ENCODE data around the gene CD9. TPM values are rescaled to one million over a fixed set of nuclear protein-coding genes. Genes with fewer than 3 reads are reported as not detected.
A peak's percentile ranks its signal among the peaks of the same experiment; 100 is the strongest.

The CD9 gene
- polyA plus RNA-seq, 3 donors: 45.8 to 68.9 (median 58.4) TPM

DNA sequence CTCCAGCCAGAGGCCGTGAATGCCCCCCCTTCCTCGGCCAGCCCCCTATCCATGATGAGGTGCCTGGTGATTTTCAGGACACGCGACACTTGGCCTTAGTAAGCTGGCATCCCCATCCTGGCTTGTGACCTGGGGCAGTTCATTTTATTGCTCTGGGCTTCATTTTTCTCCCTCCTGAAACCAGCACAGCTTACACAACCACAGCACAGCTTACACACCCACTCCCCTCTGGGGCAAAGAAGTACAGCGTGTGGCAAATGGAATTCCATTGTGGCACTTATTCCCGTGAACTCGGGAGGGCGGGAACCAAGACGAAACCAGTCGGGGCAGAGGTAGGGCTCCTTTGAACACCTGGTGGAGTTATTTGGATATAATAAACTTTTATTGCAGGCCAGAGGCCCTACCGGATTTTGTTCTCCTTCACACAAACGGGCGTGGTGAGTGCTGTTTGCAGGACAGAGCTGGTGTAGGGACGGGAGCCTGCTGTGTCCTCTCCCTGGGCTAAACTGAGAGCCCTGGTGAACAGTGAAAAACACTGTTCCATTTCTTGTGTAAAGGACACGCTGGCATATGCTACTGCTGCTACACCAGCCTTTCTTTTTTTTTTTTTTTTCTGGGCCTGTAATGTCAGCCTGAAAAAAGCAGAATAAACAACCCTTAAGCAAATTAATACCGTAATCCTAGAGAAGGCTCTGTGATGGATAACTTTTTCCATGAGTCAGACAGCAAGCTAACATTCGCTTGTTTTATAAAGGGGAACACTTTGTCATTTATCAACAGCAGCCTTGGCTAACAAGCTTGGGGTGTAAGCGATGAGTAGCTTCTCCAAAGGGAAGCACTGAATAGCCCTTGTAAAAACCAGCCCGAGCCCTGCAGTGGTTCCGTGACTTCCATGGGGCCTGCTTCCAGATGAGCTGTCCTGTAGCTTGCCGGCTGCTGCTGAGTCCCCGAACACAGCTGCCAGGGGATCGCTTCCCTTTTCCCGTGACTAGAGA is 29.3 kb downstream of the CD9 start:
- 51 to 67% (median 57%) methylated on average over 24 of the region's 24 CpGs for WGBS, 3 donors
- H3K27ac ChIP-seq (ENCODE audit: low read depth, low read length): peak overlapping the region; percentile 51

- WGBS, 3 donors: 49 to 68% (median 56%) methylated on average over 16 of the region's 16 CpGs
Measured at GRCh38 chr12:6230321-6231110, 30.3 kb downstream of the CD9 start.

DNA sequence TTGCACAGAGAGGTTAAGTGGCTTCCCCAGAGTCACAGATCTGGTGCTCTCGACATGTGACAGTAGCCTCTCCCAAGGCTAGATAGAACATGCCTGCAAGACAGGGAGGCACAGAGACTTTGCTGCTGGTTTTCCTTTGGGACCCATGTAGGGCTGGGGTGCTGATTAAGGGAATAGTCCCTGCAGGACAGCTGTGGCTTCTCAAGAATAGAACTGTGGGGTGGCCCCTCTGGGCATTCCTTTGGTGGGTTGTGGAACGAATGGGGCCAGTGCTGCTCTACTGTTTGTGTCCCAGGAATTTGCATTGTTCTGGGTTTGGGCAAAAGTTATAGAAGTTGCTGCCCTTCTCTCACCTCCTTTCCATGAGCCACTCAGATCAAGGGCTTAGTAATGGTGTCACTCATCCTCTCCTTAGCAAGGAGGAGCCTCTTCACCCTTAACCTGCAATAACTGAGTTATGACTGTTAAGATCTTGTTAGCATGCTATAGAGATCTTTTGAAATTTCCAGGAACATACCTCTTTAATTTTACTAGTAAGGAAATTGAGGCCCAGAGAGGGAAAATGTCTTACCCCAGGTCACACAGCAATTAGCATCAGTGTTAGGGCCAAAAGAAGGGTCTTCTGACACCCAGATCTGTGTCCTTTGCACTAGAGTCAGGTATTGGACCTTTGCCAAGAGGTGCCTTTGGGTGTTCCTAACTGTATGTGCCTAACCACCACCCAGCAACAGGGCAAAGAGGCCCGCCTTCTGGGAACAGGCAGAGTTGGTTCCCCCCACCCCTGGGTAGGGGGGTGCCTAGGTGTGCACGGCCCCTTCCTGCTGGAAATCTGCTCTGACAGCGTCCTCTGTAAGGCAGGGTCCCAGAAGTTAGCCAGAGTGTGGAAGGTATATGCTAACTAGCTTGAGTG is 31.4 kb downstream of the CD9 start:
- 80 to 89% (median 83%) methylated on average over 5 of the region's 5 CpGs for WGBS, 3 donors
- no peak overlapping the region for H3K27ac ChIP-seq (ENCODE audit: low read depth, low read length)

More at GRCh38 chr12:6230321-6231110, 30.3 kb downstream of the CD9 start:
- peak overlapping the region; percentile 44 for H3K27ac ChIP-seq (ENCODE audit: low read depth, low read length)

DNA sequence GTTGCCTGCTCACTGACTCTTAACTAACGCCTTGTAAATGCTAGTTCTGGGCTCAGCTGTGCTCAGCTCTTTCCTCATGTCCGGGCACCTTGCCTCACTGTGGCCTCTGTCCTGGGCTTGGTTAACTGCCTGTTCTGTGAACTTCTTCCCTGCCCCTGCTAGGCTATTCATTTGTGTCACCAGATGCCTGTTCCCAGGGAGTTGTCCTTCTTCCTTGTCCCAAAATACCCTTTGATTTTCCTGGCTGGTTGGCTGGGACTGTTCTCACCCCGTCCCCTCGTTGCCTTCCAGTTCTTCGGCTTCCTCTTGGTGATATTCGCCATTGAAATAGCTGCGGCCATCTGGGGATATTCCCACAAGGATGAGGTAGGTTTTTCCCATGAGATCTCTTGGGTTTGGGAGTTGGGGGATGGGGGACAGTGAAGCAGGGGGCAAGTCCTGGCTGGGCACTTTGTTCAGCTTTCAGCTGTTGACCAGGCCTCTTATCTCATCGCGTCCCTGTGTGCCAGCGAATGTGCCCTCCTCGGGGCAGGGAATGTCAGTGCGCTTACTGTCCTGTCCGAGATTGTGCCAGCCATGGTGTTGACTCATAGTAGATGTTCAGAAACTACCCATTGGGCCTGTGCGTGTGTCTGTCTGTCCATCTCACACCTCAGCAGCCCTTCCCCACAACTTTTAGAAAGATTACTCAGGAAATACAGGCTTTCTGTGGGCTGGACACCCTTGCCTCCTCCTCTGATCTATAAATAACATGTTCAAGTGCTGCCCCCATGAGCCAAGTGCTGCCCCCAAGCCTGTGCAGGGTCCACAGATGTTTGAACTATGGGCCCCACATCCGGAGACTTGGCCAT is 33.1 kb downstream of the CD9 start:
- 64 to 77% (median 74%) methylated on average over 15 of the region's 15 CpGs for WGBS, 3 donors
- no peak overlapping the region for H3K27ac ChIP-seq (ENCODE audit: low read depth, low read length)

DNA sequence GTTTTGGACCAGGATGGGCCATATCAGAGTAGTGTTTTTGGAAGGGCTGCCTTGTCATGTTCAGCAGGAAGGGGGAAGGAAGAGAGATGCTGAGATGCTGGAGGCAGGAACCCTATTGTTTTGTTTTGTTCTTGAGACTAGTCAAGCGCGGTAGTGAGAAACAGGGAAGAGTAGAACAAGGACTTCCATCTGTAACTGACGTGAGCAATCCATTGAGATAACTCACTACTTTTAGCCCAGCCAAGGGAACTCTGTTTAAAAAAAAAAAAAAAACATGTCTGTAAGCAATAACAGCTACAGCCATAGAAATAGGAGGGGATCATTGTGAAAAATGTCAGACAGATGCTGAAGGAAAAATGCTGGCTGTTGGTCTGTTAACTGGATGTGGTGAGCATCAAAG is 34.0 kb downstream of the CD9 start:
- H3K27ac ChIP-seq (ENCODE audit: low read depth, low read length): no peak overlapping the region
- 54 to 80% (median 60%) methylated on average over 3 of the region's 3 CpGs for WGBS, 3 donors

DNA sequence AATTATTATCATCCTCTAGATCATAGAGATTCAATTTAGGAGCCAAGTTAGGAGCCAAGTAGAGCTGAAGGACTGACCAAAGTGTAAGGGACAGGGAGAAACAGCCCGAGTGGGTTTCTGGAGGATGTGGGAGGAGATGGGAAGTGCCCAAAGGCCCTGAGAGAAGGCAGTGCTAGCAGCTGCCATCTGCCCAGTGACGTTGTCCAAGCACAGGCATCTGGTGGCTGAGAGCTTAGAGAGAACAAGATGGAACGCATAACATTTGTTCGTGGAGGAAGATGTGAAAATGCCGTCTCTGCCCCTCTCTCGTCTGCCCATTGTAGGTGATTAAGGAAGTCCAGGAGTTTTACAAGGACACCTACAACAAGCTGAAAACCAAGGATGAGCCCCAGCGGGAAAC is 34.7 kb downstream of the CD9 start:
- 84 to 86% (median 84%) methylated on average over 7 of the region's 7 CpGs for WGBS, 3 donors
- H3K27ac ChIP-seq (ENCODE audit: low read depth, low read length): no peak overlapping the region

GRCh38 chr12:6235499-6235898 is 35.3 kb downstream of the CD9 start:
- H3K27ac ChIP-seq (ENCODE audit: low read depth, low read length): no peak overlapping the region
- WGBS, 3 donors: 28 to 80% (median 67%) methylated on average over 9 of the region's 9 CpGs

GRCh38 chr12:6235906-6236640 is 35.9 kb downstream of the CD9 start:
- H3K27ac ChIP-seq (ENCODE audit: low read depth, low read length): no peak overlapping the region
- 88 to 90% (median 88%) methylated on average over 22 of the region's 22 CpGs for WGBS, 3 donors

- H3K27ac ChIP-seq (ENCODE audit: low read depth, low read length): no peak overlapping the region
- WGBS, 3 donors: 94 to 97% (median 97%) methylated on average over 6 of the region's 6 CpGs
Measured at GRCh38 chr12:6236641-6236940, 36.4 kb downstream of the CD9 start.

DNA sequence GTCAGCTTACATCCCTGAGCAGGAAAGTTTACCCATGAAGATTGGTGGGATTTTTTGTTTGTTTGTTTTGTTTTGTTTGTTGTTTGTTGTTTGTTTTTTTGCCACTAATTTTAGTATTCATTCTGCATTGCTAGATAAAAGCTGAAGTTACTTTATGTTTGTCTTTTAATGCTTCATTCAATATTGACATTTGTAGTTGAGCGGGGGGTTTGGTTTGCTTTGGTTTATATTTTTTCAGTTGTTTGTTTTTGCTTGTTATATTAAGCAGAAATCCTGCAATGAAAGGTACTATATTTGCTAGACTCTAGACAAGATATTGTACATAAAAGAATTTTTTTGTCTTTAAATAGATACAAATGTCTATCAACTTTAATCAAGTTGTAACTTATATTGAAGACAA is 37.6 kb downstream of the CD9 start:
- 69 to 97% (median 83%) methylated on average over 1 of the region's 1 CpG for WGBS, 3 donors
- no peak overlapping the region for H3K27ac ChIP-seq (ENCODE audit: low read depth, low read length)

GRCh38 chr12:6238875-6239274 is 38.7 kb downstream of the CD9 start:
- H3K27ac ChIP-seq (ENCODE audit: low read depth, low read length): no peak overlapping the region
- WGBS, 3 donors: 87 to 92% (median 90%) methylated on average over 3 of the region's 3 CpGs

DNA sequence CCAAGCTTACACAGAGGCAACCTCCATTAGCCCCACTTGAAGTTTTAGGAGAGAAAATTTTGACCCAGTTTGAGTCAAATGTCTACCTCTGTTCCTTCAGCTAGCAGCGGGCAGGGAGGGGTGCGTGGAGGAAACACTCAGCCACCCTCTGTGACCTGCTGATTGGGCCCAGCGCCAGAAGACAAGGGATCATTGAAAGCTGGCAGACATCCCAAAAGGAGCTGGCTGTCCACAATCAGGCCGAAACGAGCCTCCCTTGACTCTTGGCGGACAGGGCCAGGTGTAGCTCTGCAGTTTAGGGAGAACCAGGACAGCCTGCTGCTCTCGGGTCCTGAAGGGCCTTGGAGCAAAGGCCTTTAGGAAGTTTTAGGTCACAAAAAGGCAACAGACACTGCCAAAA is 41.3 kb downstream of the CD9 start:
- 19 to 35% (median 32%) methylated on average over 7 of the region's 7 CpGs for WGBS, 3 donors

DNA sequence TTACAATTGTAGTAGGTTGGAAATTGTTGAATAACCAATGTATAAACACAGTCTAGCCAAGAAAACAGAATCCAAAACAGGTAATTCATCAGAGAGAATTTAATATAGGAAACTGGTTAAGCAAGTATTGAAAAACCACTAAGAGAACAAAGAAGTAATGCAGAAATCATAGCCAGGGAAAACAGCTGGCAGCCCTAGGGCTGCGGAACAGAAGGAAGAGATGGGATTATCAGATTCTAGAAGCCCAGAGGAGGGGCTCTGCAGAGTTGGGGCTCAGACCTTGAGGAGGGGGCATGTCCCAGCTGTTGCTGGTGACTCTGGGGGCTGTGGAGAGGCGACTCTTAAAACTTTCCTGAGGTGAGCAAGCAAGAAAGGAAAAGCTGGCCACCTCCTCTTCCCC is 49.4 kb downstream of the CD9 start:
- H3K27ac ChIP-seq (ENCODE audit: low read depth, low read length): no peak overlapping the region
- 75 to 93% (median 83%) methylated on average over 2 of the region's 2 CpGs for WGBS, 3 donors

More for the DNA sequence above, 41.3 kb downstream of the CD9 start:
- no peak overlapping the region for H3K27ac ChIP-seq (ENCODE audit: low read depth, low read length)

DNA sequence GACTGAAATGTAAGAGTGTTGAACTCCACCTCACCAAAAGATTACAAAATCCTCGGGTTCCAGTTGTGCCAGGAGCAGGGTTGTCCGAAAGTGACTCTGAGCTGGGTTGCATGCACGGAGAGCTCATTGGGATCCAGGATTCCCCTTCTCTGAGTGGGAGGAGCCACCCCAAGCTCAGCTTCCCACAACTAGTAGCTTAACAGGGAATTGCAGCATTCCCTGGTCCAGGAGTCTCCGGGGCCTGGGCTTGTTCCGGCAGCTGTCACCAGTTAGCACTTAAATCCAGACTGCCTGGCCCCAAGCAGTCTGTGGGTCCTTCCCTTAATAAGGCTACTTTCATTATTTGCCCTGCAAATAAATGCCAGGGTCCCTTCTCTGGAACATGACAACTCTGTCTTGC is 50.1 kb downstream of the CD9 start:
- H3K27ac ChIP-seq (ENCODE audit: low read depth, low read length): no peak overlapping the region
- WGBS, 3 donors: 49 to 79% (median 59%) methylated on average over 5 of the region's 5 CpGs

GRCh38 chr12:6253278-6253677 is 53.1 kb downstream of the CD9 start:
- 75 to 92% (median 82%) methylated on average over 6 of the region's 6 CpGs for WGBS, 3 donors
- H3K27ac ChIP-seq (ENCODE audit: low read depth, low read length): no peak overlapping the region

- no peak overlapping the region for H3K27ac ChIP-seq (ENCODE audit: low read depth, low read length)
- 74 to 89% (median 89%) methylated on average over 8 of the region's 8 CpGs for WGBS, 3 donors
Measured at GRCh38 chr12:6254491-6254890, 54.3 kb downstream of the CD9 start.

DNA sequence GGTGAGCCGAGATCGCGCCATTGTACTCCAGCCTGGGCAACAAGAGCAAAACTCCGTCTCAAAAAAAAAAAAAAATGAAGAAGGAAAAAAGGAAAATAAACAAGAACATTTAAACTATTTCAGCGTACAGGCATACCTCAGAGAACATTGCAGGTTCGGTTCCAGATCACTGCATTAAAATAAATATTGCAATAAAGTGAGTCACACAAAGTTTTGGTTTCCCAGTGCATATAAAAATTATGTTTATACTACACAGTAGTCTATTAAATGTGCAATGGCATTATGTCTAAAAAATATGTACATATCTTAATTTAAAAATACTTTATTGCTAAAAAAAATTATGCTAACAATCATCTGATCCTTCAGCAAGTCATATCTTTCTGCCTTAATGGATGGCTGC is 56.8 kb downstream of the CD9 start:
- WGBS, 3 donors: 89 to 96% (median 95%) methylated on average over 6 of the region's 6 CpGs
- H3K27ac ChIP-seq (ENCODE audit: low read depth, low read length): no peak overlapping the region

All from adipose tissue (tissue), 3 donors.